Measurements from ENCODE around the gene PPARD.
"Not testable (repeated sequence)": the region's sequence is repeated elsewhere in the genome, so short reads cannot be mapped to it uniquely, and the experiment has no call there.

PPARD gene

GRCh38 chr6:35415065-35415891 is 72.9 kb downstream of the PPARD start:
- DNase-seq, result peak; percentile 80

GRCh38 chr6:35417979-35418661 is 75.8 kb downstream of the PPARD start:
- DNase-seq, result no peak

GRCh38 chr6:35419417-35419816 is 77.1 kb downstream of the PPARD start:
- DNase-seq, result peak; percentile 83

GRCh38 chr6:35419961-35420360 is 77.6 kb downstream of the PPARD start:
- DNase-seq, result no peak

- peak; percentile 98 for DNase-seq
Observed at GRCh38 chr6:35425284-35425683, 82.9 kb downstream of the PPARD start.

GRCh38 chr6:35426074-35426473 is 83.7 kb downstream of the PPARD start:
- DNase-seq, result no peak

GRCh38 chr6:35427435-35427834 is 85.1 kb downstream of the PPARD start:
- DNase-seq, result no peak

GRCh38 chr6:35427851-35428321 is 85.5 kb downstream of the PPARD start:
- peak; percentile 93 for DNase-seq

- peak; percentile 44 for DNase-seq
Observed at GRCh38 chr6:35428421-35429149, 86.2 kb downstream of the PPARD start.

GRCh38 chr6:35429463-35429862 is 87.1 kb downstream of the PPARD start:
- DNase-seq, result no peak

- no peak for DNase-seq
Observed at GRCh38 chr6:35432291-35432690, 89.9 kb downstream of the PPARD start.

- DNase-seq, result not testable (repeated sequence)
Observed at GRCh38 chr6:35432702-35433101, 90.3 kb downstream of the PPARD start.

- DNase-seq, result no peak
Observed at GRCh38 chr6:35435074-35435837, 92.9 kb downstream of the PPARD start.

- DNase-seq, result no peak
Observed at GRCh38 chr6:35436071-35436857, 93.9 kb downstream of the PPARD start.

GRCh38 chr6:35438378-35439065 is 96.2 kb downstream of the PPARD start:
- not testable (repeated sequence) for DNase-seq

- no peak for DNase-seq
Observed at GRCh38 chr6:35439308-35439707, 97.0 kb downstream of the PPARD start.

- no peak for DNase-seq
Observed at GRCh38 chr6:35441205-35441604, 98.8 kb downstream of the PPARD start.

- no peak for DNase-seq
Observed at GRCh38 chr6:35441642-35442041, 99.3 kb downstream of the PPARD start.

- DNase-seq, result no peak
Observed at GRCh38 chr6:35442693-35443092, 100.3 kb downstream of the PPARD start.

GRCh38 chr6:35443341-35444030 is 101.1 kb downstream of the PPARD start:
- no peak for DNase-seq

GRCh38 chr6:35445691-35446090 is 103.3 kb downstream of the PPARD start:
- peak; percentile 44 for DNase-seq
